Uterus (tissue), 4 donors: ENCODE measurements around the gene PANK4. TPM values are rescaled to one million over a fixed set of nuclear protein-coding genes. Genes with fewer than 3 reads are reported as not detected.

Experiments
- DNase-seq, 2 donors: peaks; one replicate each; pipeline ENCODE4 v3.0.0-alpha.2; 2019 to 2020
- H3K27ac ChIP-seq, 2 donors: fragments of 200-600 bp; sonication (generic); 1 replicate in 1 of 2; 2 replicates in 1 of 2; pipeline ENCODE4 v1.5.1; 2016 to 2018
- H3K27me3 ChIP-seq, 2 donors: fragments of 200-600 bp; sonication (generic); one replicate each; pipeline ENCODE4 v1.5.1; 2018 to 2019; ENCODE audit warnings: control low read depth in 1 of 2
- H3K36me3 ChIP-seq, 2 donors: fragments of 200-600 bp; sonication (generic); one replicate each; pipeline ENCODE4 v1.5.1; 2019; ENCODE audit warnings: control low read depth in 1 of 2
- H3K4me1 ChIP-seq, 2 donors: fragments of 200-600 bp; sonication (generic); one replicate each; pipeline ENCODE4 v1.5.1; 2018 to 2019; ENCODE audit warnings: control low read depth in 1 of 2
- H3K4me3 ChIP-seq, 2 donors: fragments of 200-600 bp; sonication (generic); 1 replicate in 1 of 2; 2 replicates in 1 of 2; pipeline ENCODE4 v1.5.1; 2018 to 2019; ENCODE audit warnings: mild to moderate bottlenecking in 1 of 2
- H3K9me3 ChIP-seq, 2 donors: fragments of 200-600 bp; sonication (generic); one replicate each; pipeline ENCODE4 v1.5.1; 2019; ENCODE audit warnings: control low read depth in 1 of 2
- CTCF ChIP-seq, 4 experiments: fragments of 200-600 bp in 2 of 4; fragments of 450-650 bp in 2 of 4; sonication (generic) in 2 of 4; IDR thresholded peaks; one replicate each; pipeline ENCODE4 v1.5.1; 2016 to 2019; ENCODE audit warnings: antibody characterized with exemption in 4 of 4, mild to moderate bottlenecking in 2 of 4, moderate library complexity in 1 of 4
- POLR2A ChIP-seq, 2 donors: fragments of 450-650 bp; IDR thresholded peaks; one replicate each; pipeline ENCODE4 v1.6.1; 2016; ENCODE audit warnings: antibody characterized with exemption in 2 of 2, mild to moderate bottlenecking in 1 of 2, moderate library complexity in 1 of 2
- intact Hi-C: fragments of 100-400 bp; cut with DNase I; formaldehyde crosslinking; loops from one replicate; pipeline ENCODE4 v1.15.1; 2023; ENCODE audit warnings: low total_unique reads
- total RNA-seq, 4 donors: library from RNA; depleted of rRNA in 3 of 4; stranded (reverse); fragments of >200 nt in 3 of 4; gene quantifications; one replicate each; pipeline versions ENCODE4 v1.1.0 to v1.2.4, GENCODE V29; 2014 to 2023
- donor health status: DM: yes; HTN: yes; CAD: no.

PANK4 gene
- total RNA-seq, 4 donors from 2014 or later = 29.2 to 43.9 (median 33.6) TPM

- TF ChIP-seq POLR2A (IDR thresholded peaks at IDR 0.05) = no peak
- TF ChIP-seq CTCF (IDR thresholded peaks at IDR 0.05) = no peak
- no peak overlapping the region for H3K27ac ChIP-seq
- no peaks in the 10 kb centered on the region for H3K36me3 ChIP-seq
- H3K4me1 ChIP-seq = no peaks in the 10 kb centered on the region
- no peaks in the 10 kb centered on the region for H3K9me3 ChIP-seq
- H3K4me3 ChIP-seq = no peak overlapping the region
- H3K27me3 ChIP-seq = peaks cover 7 to 9% of the 10 kb centered on the region in 2 donors
- DNase-seq = no peak
- intact Hi-C loops = no loop called here
These were observed 55.3 kb downstream of the PANK4 start for GRCh38 chr1:2471159-2471471.

GRCh38 chr1:2470290-2471158 is 55.9 kb downstream of the PANK4 start:
- intact Hi-C loops = no loop called here
- no peak for DNase-seq
- no peak overlapping the region for H3K27ac ChIP-seq
- no peaks in the 10 kb centered on the region for H3K36me3 ChIP-seq
- H3K9me3 ChIP-seq = no peaks in the 10 kb centered on the region
- H3K4me3 ChIP-seq = no peak overlapping the region
- TF ChIP-seq POLR2A (IDR thresholded peaks at IDR 0.05) = no peak
- TF ChIP-seq CTCF (IDR thresholded peaks at IDR 0.05) = no peak
- no peaks in the 10 kb centered on the region for H3K4me1 ChIP-seq
- H3K27me3 ChIP-seq = peaks cover 7 to 12% of the 10 kb centered on the region in 2 donors

DNA sequence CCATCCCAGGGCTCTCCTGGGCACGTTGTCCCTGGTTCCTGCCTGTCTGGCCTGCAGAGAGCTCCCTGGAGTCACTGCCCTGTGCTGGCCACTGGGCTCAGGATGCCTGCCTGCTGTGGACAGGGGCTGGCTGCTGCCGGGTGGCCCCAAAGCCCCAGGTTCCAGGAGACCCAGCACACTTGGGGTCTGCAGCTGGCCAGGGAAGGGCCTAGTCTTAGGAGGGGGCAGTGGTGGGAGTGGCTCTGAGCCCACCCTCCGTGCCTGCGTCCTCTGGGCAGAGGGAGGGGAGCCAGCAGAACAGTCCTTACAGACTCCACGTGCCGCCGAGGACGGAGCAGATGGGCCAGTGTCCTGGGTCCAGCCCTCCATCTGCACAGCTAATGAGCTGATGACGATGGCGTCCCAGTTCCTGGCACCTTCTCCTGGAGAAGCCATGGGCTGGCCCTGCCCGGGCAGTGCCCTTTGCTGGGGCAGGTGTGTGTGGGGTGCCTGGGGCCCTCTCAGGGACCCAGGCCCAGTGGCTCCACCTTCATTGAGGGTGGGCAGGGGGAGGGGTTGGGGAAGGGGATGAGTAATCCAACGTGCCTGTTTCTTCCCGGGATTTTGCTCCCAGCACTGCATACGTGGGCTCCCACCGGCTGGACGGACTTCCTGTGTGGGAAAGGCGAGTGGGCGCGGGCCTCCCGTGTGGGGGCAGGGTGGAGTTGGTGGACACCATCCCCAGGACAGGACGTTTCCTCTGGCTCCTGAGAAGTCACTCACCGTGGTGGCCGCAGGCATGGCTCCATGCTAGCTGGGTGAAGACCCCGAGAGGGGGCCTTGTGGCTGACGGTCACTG is 57.1 kb downstream of the PANK4 start:
- Histone ChIP-seq H3K27me3 (peaks cover 7 to 12% of the 10 kb centered on the region in 2 donors), H3K36me3 (no peaks in the 10 kb centered on the region), H3K27ac (no peak overlapping the region), H3K4me3 (no peak overlapping the region), H3K4me1 (no peaks in the 10 kb centered on the region), H3K9me3 (no peaks in the 10 kb centered on the region)
- intact Hi-C loops = no loop called here
- DNase-seq = no peak
- TF ChIP-seq POLR2A (IDR thresholded peaks at IDR 0.05) (no peak), CTCF (IDR thresholded peaks at IDR 0.05) (no peak)

- no peaks in the 10 kb centered on the region for H3K36me3 ChIP-seq
- TF ChIP-seq CTCF (IDR thresholded peaks at IDR 0.05) (no peak), POLR2A (IDR thresholded peaks at IDR 0.05) (no peak)
- H3K27ac ChIP-seq = no peak overlapping the region
- no peak overlapping the region for H3K4me3 ChIP-seq
- peaks cover 7 to 12% of the 10 kb centered on the region in 2 donors for H3K27me3 ChIP-seq
- intact Hi-C loops = no loop called here
- H3K9me3 ChIP-seq = no peaks in the 10 kb centered on the region
- DNase-seq = no peak
- no peaks in the 10 kb centered on the region for H3K4me1 ChIP-seq
These were observed 57.9 kb downstream of the PANK4 start for GRCh38 chr1:2468540-2468939.

DNA sequence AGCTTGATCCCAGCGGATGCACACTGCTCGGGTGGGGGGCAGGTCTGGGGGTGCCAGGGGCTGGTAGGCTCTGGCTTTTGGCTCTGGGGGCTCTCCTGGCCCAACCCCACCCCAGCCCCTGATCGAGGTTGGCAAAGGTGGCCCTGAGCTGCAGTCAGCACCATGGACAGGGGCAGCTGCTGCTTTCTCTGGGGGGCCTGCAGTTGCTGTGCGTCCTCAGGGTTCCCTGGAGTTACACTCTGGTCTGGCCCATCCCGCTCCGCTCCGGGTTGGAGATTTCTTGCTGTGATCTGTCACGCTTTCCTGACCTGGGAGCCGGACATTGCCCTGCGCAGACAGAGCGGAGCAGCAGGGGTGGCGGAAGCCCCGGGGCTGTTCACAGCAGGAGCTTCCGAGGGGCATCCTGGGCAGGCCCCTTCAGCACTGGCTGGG is 58.3 kb downstream of the PANK4 start:
- Histone ChIP-seq H3K27me3 (peaks cover 7 to 12% of the 10 kb centered on the region in 2 donors), H3K4me1 (no peaks in the 10 kb centered on the region), H3K36me3 (no peaks in the 10 kb centered on the region), H3K9me3 (no peaks in the 10 kb centered on the region), H3K4me3 (no peak overlapping the region), H3K27ac (no peak overlapping the region)
- no peak for TF ChIP-seq CTCF (IDR thresholded peaks at IDR 0.05)
- no peak for TF ChIP-seq POLR2A (IDR thresholded peaks at IDR 0.05)
- intact Hi-C loops = no loop called here
- no peak for DNase-seq
